Prostate gland (tissue), 2 donors: ENCODE data around the gene MFAP3.

Source experiments
- POLR2A ChIP-seq: fragments of 450-650 bp; IDR thresholded peaks from one replicate; pipeline ENCODE4 v1.6.1; 2016; ENCODE audit warnings: antibody characterized with exemption, mild to moderate bottlenecking
- TF ChIP-seq, protein P1 (sequence below), 4 experiments: fragments of 200-600 bp in 2 of 4; fragments of 450-650 bp in 2 of 4; sonication (generic) in 2 of 4; IDR thresholded peaks; 1 replicate in 3 of 4; 2 replicates in 1 of 4; pipeline ENCODE4 v1.5.1; 2016 to 2019; ENCODE audit warnings: antibody characterized with exemption in 4 of 4, mild to moderate bottlenecking in 2 of 4, moderate library complexity in 2 of 4

DNA sequence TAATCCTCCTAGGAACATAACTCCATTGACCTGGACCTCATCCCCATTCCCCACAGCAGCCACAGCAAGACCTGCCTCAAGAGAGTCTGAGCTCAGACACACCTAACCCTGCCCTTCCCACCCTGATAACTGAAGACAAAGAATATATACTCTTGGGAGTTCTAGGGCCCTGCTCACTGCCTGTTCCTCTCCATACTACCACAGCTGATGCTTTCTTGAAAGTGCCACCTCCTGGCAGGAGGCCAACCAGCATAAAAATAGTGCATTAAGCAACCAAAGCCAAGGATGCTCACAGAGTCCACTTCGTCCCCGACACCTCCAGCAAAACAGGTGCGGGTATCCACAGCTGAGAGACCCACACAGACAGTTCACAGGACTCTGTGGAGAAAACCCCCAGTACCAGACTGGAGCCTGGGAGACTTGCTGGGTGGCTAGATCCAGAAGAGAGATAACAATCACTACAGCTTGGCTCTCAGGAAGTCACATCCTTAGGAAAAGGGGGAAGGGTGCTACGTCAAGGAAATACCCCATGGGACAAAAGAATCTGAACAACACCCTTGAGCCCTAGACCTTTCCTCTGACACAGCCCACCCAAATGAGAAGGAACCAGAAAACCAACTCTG lies 23.6 kb upstream of the MFAP3 start:
- TF ChIP-seq, protein P1, sequence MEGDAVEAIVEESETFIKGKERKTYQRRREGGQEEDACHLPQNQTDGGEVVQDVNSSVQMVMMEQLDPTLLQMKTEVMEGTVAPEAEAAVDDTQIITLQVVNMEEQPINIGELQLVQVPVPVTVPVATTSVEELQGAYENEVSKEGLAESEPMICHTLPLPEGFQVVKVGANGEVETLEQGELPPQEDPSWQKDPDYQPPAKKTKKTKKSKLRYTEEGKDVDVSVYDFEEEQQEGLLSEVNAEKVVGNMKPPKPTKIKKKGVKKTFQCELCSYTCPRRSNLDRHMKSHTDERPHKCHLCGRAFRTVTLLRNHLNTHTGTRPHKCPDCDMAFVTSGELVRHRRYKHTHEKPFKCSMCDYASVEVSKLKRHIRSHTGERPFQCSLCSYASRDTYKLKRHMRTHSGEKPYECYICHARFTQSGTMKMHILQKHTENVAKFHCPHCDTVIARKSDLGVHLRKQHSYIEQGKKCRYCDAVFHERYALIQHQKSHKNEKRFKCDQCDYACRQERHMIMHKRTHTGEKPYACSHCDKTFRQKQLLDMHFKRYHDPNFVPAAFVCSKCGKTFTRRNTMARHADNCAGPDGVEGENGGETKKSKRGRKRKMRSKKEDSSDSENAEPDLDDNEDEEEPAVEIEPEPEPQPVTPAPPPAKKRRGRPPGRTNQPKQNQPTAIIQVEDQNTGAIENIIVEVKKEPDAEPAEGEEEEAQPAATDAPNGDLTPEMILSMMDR (IDR thresholded peaks at IDR 0.05): no peak
- no peak for TF ChIP-seq POLR2A
